ENCODE data around the gene RBMS2.
A peak's percentile ranks its signal among the peaks of the same experiment; 100 is the strongest.

The RBMS2 gene

GRCh38 chr12:56530390-56531055 lies 8.9 kb downstream of the RBMS2 start:
- no peak overlapping the region for H2BK15ac ChIP-seq (replicated peaks; ENCODE audit: low read depth)
- H3K27ac ChIP-seq (ENCODE audit: low read depth, low read length): no peak overlapping the region
- H3K36me3 ChIP-seq (ENCODE audit: control insufficient read depth, insufficient read depth, low read length): no peaks in the 10 kb centered on the region
- peaks cover 29% of the 10 kb centered on the region for H3K79me2 ChIP-seq (ENCODE audit: control insufficient read depth, insufficient read depth, low read length)
- peaks cover 5% of the 10 kb centered on the region for H3K79me1 ChIP-seq (ENCODE audit: low read length)
- no peaks in the 10 kb centered on the region for H3K27me3 ChIP-seq (ENCODE audit: insufficient read depth, low read length, poor library complexity)
- DNase-seq: no peak
- H3K56ac ChIP-seq (ENCODE audit: low read length): no peak overlapping the region
- H3K18ac ChIP-seq (ENCODE audit: low read length): peak overlapping the region; percentile 39
- no peak overlapping the region for H4K5ac ChIP-seq (ENCODE audit: low read length)
- no peak overlapping the region for H2BK5ac ChIP-seq (ENCODE audit: low read length)
- H3K4me3 ChIP-seq (ENCODE audit: low read length): no peak overlapping the region
- H4K8ac ChIP-seq (ENCODE audit: low read depth, low read length): no peak overlapping the region
- no peak overlapping the region for H3K23ac ChIP-seq (ENCODE audit: low read length)
- H3K4ac ChIP-seq (ENCODE audit: low read depth, low read length): peak overlapping the region; percentile 36
- no CpG with 5 or more reads among the region's 7 CpGs for WGBS (ENCODE audit: extremely low coverage, insufficient coverage, low lambda C conversion rate)
- no peak overlapping the region for H2BK120ac ChIP-seq (ENCODE audit: low read depth, low read length)
- no peak overlapping the region for H2AK5ac ChIP-seq (ENCODE audit: low read length)
- H3K4me1 ChIP-seq (ENCODE audit: control insufficient read depth, low read depth, low read length): peaks cover 2% of the 10 kb centered on the region
- no peak overlapping the region for H3K4me2 ChIP-seq (ENCODE audit: low read length)
- peak overlapping the region; percentile 22 for H3K9ac ChIP-seq (ENCODE audit: low read length)

GRCh38 chr12:56537546-56537945 lies 15.9 kb downstream of the RBMS2 start:
- Histone ChIP-seq H3K4me3 (ENCODE audit: low read length) (no peak overlapping the region), H3K79me2 (ENCODE audit: control insufficient read depth, insufficient read depth, low read length) (peaks cover 4% of the 10 kb centered on the region), H2BK15ac (replicated peaks; ENCODE audit: low read depth) (no peak overlapping the region)

GRCh38 chr12:56541631-56542030 lies 20.0 kb downstream of the RBMS2 start:
- Histone ChIP-seq H3K27me3 (ENCODE audit: insufficient read depth, low read length, poor library complexity) (no peaks in the 10 kb centered on the region), H2BK5ac (ENCODE audit: low read length) (no peak overlapping the region), H3K4me3 (ENCODE audit: low read length) (no peak overlapping the region), H3K56ac (ENCODE audit: low read length) (no peak overlapping the region), H3K36me3 (ENCODE audit: control insufficient read depth, insufficient read depth, low read length) (no peaks in the 10 kb centered on the region), H2AK5ac (ENCODE audit: low read length) (no peak overlapping the region), H3K9ac (ENCODE audit: low read length) (no peak overlapping the region), H2BK120ac (ENCODE audit: low read depth, low read length) (no peak overlapping the region), H3K18ac (ENCODE audit: low read length) (no peak overlapping the region), H4K5ac (ENCODE audit: low read length) (no peak overlapping the region), H3K4ac (ENCODE audit: low read depth, low read length) (no peak overlapping the region), H3K23ac (ENCODE audit: low read length) (no peak overlapping the region), H3K4me2 (ENCODE audit: low read length) (no peak overlapping the region), H3K4me1 (ENCODE audit: control insufficient read depth, low read depth, low read length) (no peaks in the 10 kb centered on the region), H2BK15ac (replicated peaks; ENCODE audit: low read depth) (no peak overlapping the region), H3K27ac (ENCODE audit: low read depth, low read length) (no peak overlapping the region), H3K79me2 (ENCODE audit: control insufficient read depth, insufficient read depth, low read length) (peaks cover 4% of the 10 kb centered on the region), H3K79me1 (ENCODE audit: low read length) (peaks cover 4% of the 10 kb centered on the region), H4K8ac (ENCODE audit: low read depth, low read length) (no peak overlapping the region)
- no peak for DNase-seq
- WGBS (ENCODE audit: extremely low coverage, insufficient coverage, low lambda C conversion rate): no CpG with 5 or more reads among the region's 2 CpGs

More at GRCh38 chr12:56537546-56537945, 15.9 kb downstream of the RBMS2 start:
- H3K9ac ChIP-seq (ENCODE audit: low read length): no peak overlapping the region
- H4K8ac ChIP-seq (ENCODE audit: low read depth, low read length): no peak overlapping the region
- H3K27me3 ChIP-seq (ENCODE audit: insufficient read depth, low read length, poor library complexity): no peaks in the 10 kb centered on the region
- peaks cover 1% of the 10 kb centered on the region for H3K79me1 ChIP-seq (ENCODE audit: low read length)
- no peak overlapping the region for H3K23ac ChIP-seq (ENCODE audit: low read length)
- H3K4ac ChIP-seq (ENCODE audit: low read depth, low read length): no peak overlapping the region
- no peak for DNase-seq
- no peak overlapping the region for H2AK5ac ChIP-seq (ENCODE audit: low read length)
- no peak overlapping the region for H3K56ac ChIP-seq (ENCODE audit: low read length)
- no peak overlapping the region for H4K5ac ChIP-seq (ENCODE audit: low read length)
- no peak overlapping the region for H3K4me2 ChIP-seq (ENCODE audit: low read length)
- H3K36me3 ChIP-seq (ENCODE audit: control insufficient read depth, insufficient read depth, low read length): no peaks in the 10 kb centered on the region
- no peak overlapping the region for H3K18ac ChIP-seq (ENCODE audit: low read length)
- H2BK5ac ChIP-seq (ENCODE audit: low read length): no peak overlapping the region
- no peak overlapping the region for H2BK120ac ChIP-seq (ENCODE audit: low read depth, low read length)
- no peaks in the 10 kb centered on the region for H3K4me1 ChIP-seq (ENCODE audit: control insufficient read depth, low read depth, low read length)
- H3K27ac ChIP-seq (ENCODE audit: low read depth, low read length): no peak overlapping the region

- Histone ChIP-seq H3K4me2 (ENCODE audit: low read length) (no peak overlapping the region), H3K27ac (ENCODE audit: low read depth, low read length) (no peak overlapping the region), H3K79me1 (ENCODE audit: low read length) (peaks cover 5% of the 10 kb centered on the region), H2BK5ac (ENCODE audit: low read length) (no peak overlapping the region), H3K4me1 (ENCODE audit: control insufficient read depth, low read depth, low read length) (no peaks in the 10 kb centered on the region), H2BK120ac (ENCODE audit: low read depth, low read length) (no peak overlapping the region), H3K36me3 (ENCODE audit: control insufficient read depth, insufficient read depth, low read length) (no peaks in the 10 kb centered on the region), H2AK5ac (ENCODE audit: low read length) (no peak overlapping the region), H3K56ac (ENCODE audit: low read length) (no peak overlapping the region), H3K18ac (ENCODE audit: low read length) (no peak overlapping the region), H3K27me3 (ENCODE audit: insufficient read depth, low read length, poor library complexity) (no peaks in the 10 kb centered on the region), H3K4me3 (ENCODE audit: low read length) (no peak overlapping the region), H4K8ac (ENCODE audit: low read depth, low read length) (no peak overlapping the region), H3K9ac (ENCODE audit: low read length) (no peak overlapping the region), H3K79me2 (ENCODE audit: control insufficient read depth, insufficient read depth, low read length) (peaks cover 5% of the 10 kb centered on the region), H2BK15ac (replicated peaks; ENCODE audit: low read depth) (no peak overlapping the region), H4K5ac (ENCODE audit: low read length) (no peak overlapping the region), H3K4ac (ENCODE audit: low read depth, low read length) (no peak overlapping the region), H3K23ac (ENCODE audit: low read length) (no peak overlapping the region)
- WGBS (ENCODE audit: extremely low coverage, insufficient coverage, low lambda C conversion rate): no CpG with 5 or more reads among the region's 4 CpGs
- no peak for DNase-seq
Measured at GRCh38 chr12:56542164-56542563, 20.5 kb downstream of the RBMS2 start.

GRCh38 chr12:56545023-56545604 lies 23.5 kb downstream of the RBMS2 start:
- Histone ChIP-seq H3K79me1 (ENCODE audit: low read length) (peaks cover 3% of the 10 kb centered on the region), H4K8ac (ENCODE audit: low read depth, low read length) (no peak overlapping the region), H3K23ac (ENCODE audit: low read length) (no peak overlapping the region), H3K4me1 (ENCODE audit: control insufficient read depth, low read depth, low read length) (no peaks in the 10 kb centered on the region), H4K5ac (ENCODE audit: low read length) (no peak overlapping the region), H3K56ac (ENCODE audit: low read length) (no peak overlapping the region), H2BK5ac (ENCODE audit: low read length) (no peak overlapping the region), H3K4ac (ENCODE audit: low read depth, low read length) (no peak overlapping the region), H3K27ac (ENCODE audit: low read depth, low read length) (no peak overlapping the region), H2AK5ac (ENCODE audit: low read length) (no peak overlapping the region), H3K4me3 (ENCODE audit: low read length) (no peak overlapping the region), H3K79me2 (ENCODE audit: control insufficient read depth, insufficient read depth, low read length) (peaks cover 5% of the 10 kb centered on the region), H3K9ac (ENCODE audit: low read length) (no peak overlapping the region), H3K36me3 (ENCODE audit: control insufficient read depth, insufficient read depth, low read length) (no peaks in the 10 kb centered on the region), H3K27me3 (ENCODE audit: insufficient read depth, low read length, poor library complexity) (no peaks in the 10 kb centered on the region), H2BK15ac (replicated peaks; ENCODE audit: low read depth) (no peak overlapping the region), H3K4me2 (ENCODE audit: low read length) (no peak overlapping the region), H3K18ac (ENCODE audit: low read length) (no peak overlapping the region), H2BK120ac (ENCODE audit: low read depth, low read length) (no peak overlapping the region)
- DNase-seq: no peak
- WGBS (ENCODE audit: extremely low coverage, insufficient coverage, low lambda C conversion rate): no CpG with 5 or more reads among the region's 3 CpGs

GRCh38 chr12:56546680-56547079 lies 25.1 kb downstream of the RBMS2 start:
- DNase-seq: no peak
- Histone ChIP-seq H4K5ac (ENCODE audit: low read length) (no peak overlapping the region), H4K8ac (ENCODE audit: low read depth, low read length) (no peak overlapping the region), H3K79me1 (ENCODE audit: low read length) (peaks cover 3% of the 10 kb centered on the region), H3K36me3 (ENCODE audit: control insufficient read depth, insufficient read depth, low read length) (no peaks in the 10 kb centered on the region), H3K4ac (ENCODE audit: low read depth, low read length) (no peak overlapping the region), H2AK5ac (ENCODE audit: low read length) (no peak overlapping the region), H3K18ac (ENCODE audit: low read length) (no peak overlapping the region), H3K4me2 (ENCODE audit: low read length) (no peak overlapping the region), H3K27me3 (ENCODE audit: insufficient read depth, low read length, poor library complexity) (no peaks in the 10 kb centered on the region), H3K27ac (ENCODE audit: low read depth, low read length) (no peak overlapping the region), H3K23ac (ENCODE audit: low read length) (no peak overlapping the region), H3K9ac (ENCODE audit: low read length) (no peak overlapping the region), H2BK120ac (ENCODE audit: low read depth, low read length) (no peak overlapping the region), H3K4me1 (ENCODE audit: control insufficient read depth, low read depth, low read length) (no peaks in the 10 kb centered on the region), H3K4me3 (ENCODE audit: low read length) (no peak overlapping the region), H3K56ac (ENCODE audit: low read length) (no peak overlapping the region), H3K79me2 (ENCODE audit: control insufficient read depth, insufficient read depth, low read length) (peaks cover 5% of the 10 kb centered on the region), H2BK5ac (ENCODE audit: low read length) (no peak overlapping the region), H2BK15ac (replicated peaks; ENCODE audit: low read depth) (no peak overlapping the region)
- WGBS (ENCODE audit: extremely low coverage, insufficient coverage, low lambda C conversion rate): no CpG with 5 or more reads among the region's 5 CpGs

All from mesendoderm (in vitro differentiated cells).